ENCODE data around the gene DHRSX.
"Not testable (repeated sequence)": the region's sequence is repeated elsewhere in the genome, so short reads cannot be mapped to it uniquely, and the experiment has no call there.

DHRSX gene

GRCh38 chrX:2286731-2287130, 214.0 kb downstream of the DHRSX start:
- no peak for TF ChIP-seq CTCF (IDR thresholded peaks at IDR 0.05; ENCODE audit: insufficient read depth, missing control alignments)
- DNase-seq (ENCODE audit: insufficient read length, low spot score): no peak
- no peak for FAIRE-seq

- FAIRE-seq (no peak), DNase-seq (ENCODE audit: insufficient read length, low spot score) (no peak)
These were observed 216.2 kb downstream of the DHRSX start for GRCh38 chrX:2284601-2285000.

GRCh38 chrX:2284133-2284532, 216.6 kb downstream of the DHRSX start:
- DNase-seq (ENCODE audit: insufficient read length, low spot score) (no peak), FAIRE-seq (no peak)
- no peak for TF ChIP-seq CTCF (IDR thresholded peaks at IDR 0.05; ENCODE audit: insufficient read depth, missing control alignments)

More at GRCh38 chrX:2284601-2285000, 216.2 kb downstream of the DHRSX start:
- TF ChIP-seq CTCF (IDR thresholded peaks at IDR 0.05; ENCODE audit: insufficient read depth, missing control alignments): no peak

- TF ChIP-seq CTCF (IDR thresholded peaks at IDR 0.05; ENCODE audit: insufficient read depth, missing control alignments): no peak
- DNase-seq (ENCODE audit: insufficient read length, low spot score) (no peak), FAIRE-seq (no peak)
These were observed 217.5 kb downstream of the DHRSX start for GRCh38 chrX:2283111-2283859.

- DNase-seq (ENCODE audit: insufficient read length, low spot score): no peak
- no peak for TF ChIP-seq CTCF (IDR thresholded peaks at IDR 0.05; ENCODE audit: insufficient read depth, missing control alignments)
- no peak for FAIRE-seq
These were observed 218.2 kb downstream of the DHRSX start for GRCh38 chrX:2282490-2283090.

- TF ChIP-seq CTCF (IDR thresholded peaks at IDR 0.05; ENCODE audit: insufficient read depth, missing control alignments): no peak
- FAIRE-seq: no peak
- no peak for DNase-seq (ENCODE audit: insufficient read length, low spot score)
These were observed 228.4 kb downstream of the DHRSX start for GRCh38 chrX:2272337-2272736.

GRCh38 chrX:2271595-2271994, 229.2 kb downstream of the DHRSX start:
- FAIRE-seq; DNase-seq (ENCODE audit: insufficient read length, low spot score): not testable (repeated sequence)

- not testable (repeated sequence) for FAIRE-seq; DNase-seq (ENCODE audit: insufficient read length, low spot score)
These were observed 230.0 kb downstream of the DHRSX start for GRCh38 chrX:2270783-2271182.
